Nephron (organoid): ENCODE data around the gene OSBPL9.

Experiments
- H3K27ac Mint-ChIP-seq, 3 experiments: 2 replicates each; pipeline ENCODE4 v1.8.0; 2020; ENCODE audit warnings: mixed read lengths in 3 of 3, mild to moderate bottlenecking in 2 of 3, moderate library complexity in 1 of 3
- H3K27me3 Mint-ChIP-seq: 2 replicates; pipeline ENCODE4 v1.8.0; 2021; ENCODE audit warnings: low read depth, mild to moderate bottlenecking, moderate library complexity, mixed read lengths
- H3K36me3 Mint-ChIP-seq: 2 replicates; pipeline ENCODE4 v1.8.0; 2020; ENCODE audit warnings: low read depth, mixed read lengths
- H3K4me1 Mint-ChIP-seq: 2 replicates; pipeline ENCODE4 v1.8.0; 2020; ENCODE audit warnings: mixed read lengths
- H3K4me3 Mint-ChIP-seq, 3 experiments: 2 replicates each; pipeline ENCODE4 v1.8.0; 2020; ENCODE audit warnings: mild to moderate bottlenecking in 3 of 3, mixed read lengths in 3 of 3, moderate library complexity in 2 of 3
- H3K9me3 Mint-ChIP-seq: 2 replicates; pipeline ENCODE4 v1.8.0; 2020; ENCODE audit warnings: mixed read lengths
- TF ChIP-seq, protein P1 (sequence below), 3 experiments: fragments of 200-600 bp; sonication (generic); IDR thresholded peaks; one replicate each; pipeline ENCODE4 v1.5.0; 2021; ENCODE audit warnings: antibody characterized with exemption in 3 of 3; ENCODE audit not compliant: unreplicated experiment in 3 of 3

The OSBPL9 gene

DNA sequence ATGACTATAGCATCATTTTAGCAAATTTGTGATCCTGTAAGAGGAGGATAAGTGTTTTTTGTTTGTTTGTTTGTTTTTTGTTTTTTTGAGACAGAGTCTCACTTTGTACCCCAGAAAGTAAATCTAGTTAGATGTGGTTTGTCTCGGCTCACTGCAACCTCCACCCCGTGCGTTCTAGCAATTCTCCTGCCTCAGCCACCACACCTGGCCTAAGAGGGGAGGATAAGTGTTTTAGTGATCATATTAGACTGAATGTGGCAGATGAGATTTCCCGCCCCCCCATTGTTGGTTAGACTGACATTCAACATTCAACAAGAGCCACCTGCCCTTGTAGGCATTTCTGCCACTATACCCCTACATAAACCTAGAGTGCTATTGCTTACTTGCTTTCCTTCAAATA, 98.5 kb downstream of the OSBPL9 start:
- no peak overlapping the region for H3K4me3 Mint-ChIP-seq
- H3K36me3 Mint-ChIP-seq: peaks cover 48% of the 10 kb centered on the region
- H3K27ac Mint-ChIP-seq: no peak overlapping the region

DNA sequence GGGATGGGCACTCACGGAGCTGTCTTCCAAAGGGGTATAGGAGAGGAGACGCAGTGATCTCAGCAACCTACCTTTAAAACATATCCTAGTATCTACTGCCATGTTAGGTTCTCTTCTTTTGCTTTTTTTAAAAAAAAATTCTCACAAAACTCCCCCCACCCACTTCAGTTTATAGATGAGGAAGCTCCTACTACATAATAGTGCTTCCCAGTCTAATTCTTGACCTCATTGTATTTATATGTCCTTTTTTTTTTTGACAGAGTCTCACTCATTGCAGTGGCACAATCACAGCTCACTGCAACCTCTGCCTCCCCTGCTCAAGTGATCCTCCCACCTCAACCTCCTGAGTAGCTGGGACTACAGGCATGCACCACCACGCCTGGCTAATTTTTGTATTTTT, 99.9 kb downstream of the OSBPL9 start:
- Mint-ChIP-seq H3K4me3 (no peak overlapping the region), H3K4me1 (no peaks in the 10 kb centered on the region), H3K9me3 (peaks cover 9% of the 10 kb centered on the region), H3K27ac (no peak overlapping the region), H3K36me3 (peaks cover 44% of the 10 kb centered on the region), H3K27me3 (no peaks in the 10 kb centered on the region)
- TF ChIP-seq, protein P1, sequence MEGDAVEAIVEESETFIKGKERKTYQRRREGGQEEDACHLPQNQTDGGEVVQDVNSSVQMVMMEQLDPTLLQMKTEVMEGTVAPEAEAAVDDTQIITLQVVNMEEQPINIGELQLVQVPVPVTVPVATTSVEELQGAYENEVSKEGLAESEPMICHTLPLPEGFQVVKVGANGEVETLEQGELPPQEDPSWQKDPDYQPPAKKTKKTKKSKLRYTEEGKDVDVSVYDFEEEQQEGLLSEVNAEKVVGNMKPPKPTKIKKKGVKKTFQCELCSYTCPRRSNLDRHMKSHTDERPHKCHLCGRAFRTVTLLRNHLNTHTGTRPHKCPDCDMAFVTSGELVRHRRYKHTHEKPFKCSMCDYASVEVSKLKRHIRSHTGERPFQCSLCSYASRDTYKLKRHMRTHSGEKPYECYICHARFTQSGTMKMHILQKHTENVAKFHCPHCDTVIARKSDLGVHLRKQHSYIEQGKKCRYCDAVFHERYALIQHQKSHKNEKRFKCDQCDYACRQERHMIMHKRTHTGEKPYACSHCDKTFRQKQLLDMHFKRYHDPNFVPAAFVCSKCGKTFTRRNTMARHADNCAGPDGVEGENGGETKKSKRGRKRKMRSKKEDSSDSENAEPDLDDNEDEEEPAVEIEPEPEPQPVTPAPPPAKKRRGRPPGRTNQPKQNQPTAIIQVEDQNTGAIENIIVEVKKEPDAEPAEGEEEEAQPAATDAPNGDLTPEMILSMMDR (IDR thresholded peaks at IDR 0.05; ENCODE audit: unreplicated experiment in 3 of 3): no peak

More for the DNA sequence above, 98.5 kb downstream of the OSBPL9 start:
- TF ChIP-seq, protein P1 (IDR thresholded peaks at IDR 0.05; ENCODE audit: unreplicated experiment in 3 of 3): no peak
- no peaks in the 10 kb centered on the region for H3K27me3 Mint-ChIP-seq
- H3K9me3 Mint-ChIP-seq: peaks cover 12% of the 10 kb centered on the region
- H3K4me1 Mint-ChIP-seq: no peaks in the 10 kb centered on the region

GRCh38 chr1:51717842-51718241, 101.0 kb downstream of the OSBPL9 start:
- H3K27me3 Mint-ChIP-seq: no peaks in the 10 kb centered on the region
- peaks cover 3% of the 10 kb centered on the region for H3K9me3 Mint-ChIP-seq
- peaks cover 37% of the 10 kb centered on the region for H3K36me3 Mint-ChIP-seq
- H3K4me3 Mint-ChIP-seq: no peak overlapping the region
- H3K27ac Mint-ChIP-seq: no peak overlapping the region
- TF ChIP-seq, protein P1 (IDR thresholded peaks at IDR 0.05; ENCODE audit: unreplicated experiment in 3 of 3): no peak
- no peaks in the 10 kb centered on the region for H3K4me1 Mint-ChIP-seq

GRCh38 chr1:51719146-51719545, 102.3 kb downstream of the OSBPL9 start:
- Mint-ChIP-seq H3K36me3 (peaks cover 33% of the 10 kb centered on the region), H3K9me3 (no peaks in the 10 kb centered on the region), H3K27ac (no peak overlapping the region), H3K27me3 (no peaks in the 10 kb centered on the region), H3K4me3 (no peak overlapping the region), H3K4me1 (no peaks in the 10 kb centered on the region)
- TF ChIP-seq, protein P1 (IDR thresholded peaks at IDR 0.05; ENCODE audit: unreplicated experiment in 3 of 3): no peak

DNA sequence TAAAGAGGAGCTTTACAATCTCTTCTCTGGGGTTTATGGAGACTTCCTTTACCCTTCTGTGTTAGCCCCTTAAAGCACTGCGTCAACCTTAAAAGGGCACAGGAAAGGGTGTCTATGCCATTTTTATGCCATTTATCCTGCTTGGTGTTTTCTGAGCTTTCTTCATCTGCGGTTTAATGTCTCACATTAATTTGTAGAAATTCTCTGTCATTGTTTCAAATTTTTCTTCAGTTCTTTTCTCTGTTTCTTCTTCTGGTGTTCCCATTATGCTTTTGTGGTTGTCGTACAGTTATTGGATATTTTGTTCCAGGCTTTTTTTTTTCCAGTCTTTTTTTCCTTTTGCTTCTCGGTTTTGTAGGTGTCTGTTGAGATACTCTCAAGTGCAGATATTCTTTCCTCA, 107.9 kb downstream of the OSBPL9 start:
- no peaks in the 10 kb centered on the region for H3K9me3 Mint-ChIP-seq

GRCh38 chr1:51726051-51726450, 109.2 kb downstream of the OSBPL9 start:
- TF ChIP-seq, protein P1 (IDR thresholded peaks at IDR 0.05; ENCODE audit: unreplicated experiment in 3 of 3): no peak
- Mint-ChIP-seq H3K27ac (no peak overlapping the region), H3K36me3 (peaks cover 4% of the 10 kb centered on the region), H3K9me3 (no peaks in the 10 kb centered on the region), H3K4me1 (peaks cover 18% of the 10 kb centered on the region), H3K4me3 (no peak overlapping the region), H3K27me3 (peaks cover 4% of the 10 kb centered on the region)

More for the DNA sequence above, 107.9 kb downstream of the OSBPL9 start:
- Mint-ChIP-seq H3K27ac (no peak overlapping the region), H3K4me3 (no peak overlapping the region), H3K36me3 (peaks cover 7% of the 10 kb centered on the region), H3K4me1 (peaks cover 11% of the 10 kb centered on the region), H3K27me3 (peaks cover 4% of the 10 kb centered on the region)
- TF ChIP-seq, protein P1 (IDR thresholded peaks at IDR 0.05; ENCODE audit: unreplicated experiment in 3 of 3): no peak
